Activated T-helper 1 cell treated with anti-CD3 and anti-CD28 coated beads, Interleukin-12 subunit alpha, Interleukin-12 subunit beta, Interleukin-2, Interleukin-4 antibody, amounts not matched to agents 30 ng/mL and 10 ng/mL and 1 ng/mL, durations not matched to agents 14 hours and 24 hours and 36 hours (primary cell): ENCODE results near the gene DYRK3. TPM values are rescaled to one million over a fixed set of nuclear protein-coding genes. Genes with fewer than 3 reads are reported as not detected.
"Not testable (repeated sequence)": the region's sequence is repeated elsewhere in the genome, so short reads cannot be mapped to it uniquely, and the experiment has no call there.

Source experiments
- DNase-seq: peaks from one replicate; pipeline ENCODE4 v3.0.0; 2021; ENCODE audit warnings: low spot score
- H3K27ac Mint-ChIP-seq: one replicate; pipeline ENCODE4 v1.8.0; 2021; ENCODE audit warnings: mild to moderate bottlenecking, mixed read lengths
- H3K27me3 Mint-ChIP-seq: one replicate; pipeline ENCODE4 v1.8.0; 2022; ENCODE audit warnings: mild to moderate bottlenecking, moderate library complexity, mixed read lengths; ENCODE audit not compliant: insufficient read depth
- H3K36me3 Mint-ChIP-seq: one replicate; pipeline ENCODE4 v1.8.0; 2021; ENCODE audit warnings: low read depth, mixed read lengths
- H3K4me1 Mint-ChIP-seq: one replicate; pipeline ENCODE4 v1.8.0; 2021; ENCODE audit warnings: low read depth, mixed read lengths
- H3K4me3 Mint-ChIP-seq: one replicate; pipeline ENCODE4 v1.8.0; 2021; ENCODE audit warnings: mild to moderate bottlenecking, moderate library complexity, mixed read lengths
- H3K9me3 Mint-ChIP-seq: one replicate; pipeline ENCODE4 v1.8.0; 2021; ENCODE audit warnings: mixed read lengths
- intact Hi-C: fragments of 100-400 bp; cut with micrococcal nuclease; formaldehyde crosslinking; loops from one replicate; pipeline ENCODE4 v1.15.1; 2024
- total RNA-seq: library from RNA; stranded (reverse); gene quantifications from 2 replicates; pipeline ENCODE4 v1.2.3, GENCODE V29; 2022

Gene DYRK3
- total RNA-seq, 1 donor from 2014 or later = 22.1 TPM

DNA sequence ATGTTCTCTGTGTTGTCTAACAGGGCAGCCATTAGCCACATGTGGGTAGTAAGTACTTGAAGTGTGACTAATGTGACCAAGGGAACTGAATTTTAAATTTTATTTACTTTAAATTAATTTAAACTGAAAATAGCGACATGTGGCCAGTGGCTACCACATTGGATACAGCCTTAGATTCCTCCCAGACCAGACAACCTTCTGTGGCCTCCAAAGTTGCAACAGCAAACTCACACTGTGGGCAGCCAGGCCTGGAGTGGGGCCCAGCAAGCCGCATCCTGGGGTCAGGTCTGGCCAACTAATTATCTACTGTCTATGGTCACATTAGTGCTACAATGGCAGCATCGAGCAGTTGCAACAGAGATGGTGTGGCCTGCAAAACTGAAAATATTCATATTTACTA lies 34.8 kb upstream of the DYRK3 start:
- no peaks in the 10 kb centered on the region for H3K9me3 Mint-ChIP-seq
- no peak overlapping the region for H3K4me3 Mint-ChIP-seq
- H3K27me3 Mint-ChIP-seq = no peaks in the 10 kb centered on the region
- intact Hi-C loops = loop anchor here (10.0 kb wide), 1 partner anchor 384 kb away; no protein-coding TSS in a partner anchor
- no peak for DNase-seq
- peaks cover 47% of the 10 kb centered on the region for H3K36me3 Mint-ChIP-seq
- no peaks in the 10 kb centered on the region for H3K4me1 Mint-ChIP-seq
- H3K27ac Mint-ChIP-seq = no peak overlapping the region

DNA sequence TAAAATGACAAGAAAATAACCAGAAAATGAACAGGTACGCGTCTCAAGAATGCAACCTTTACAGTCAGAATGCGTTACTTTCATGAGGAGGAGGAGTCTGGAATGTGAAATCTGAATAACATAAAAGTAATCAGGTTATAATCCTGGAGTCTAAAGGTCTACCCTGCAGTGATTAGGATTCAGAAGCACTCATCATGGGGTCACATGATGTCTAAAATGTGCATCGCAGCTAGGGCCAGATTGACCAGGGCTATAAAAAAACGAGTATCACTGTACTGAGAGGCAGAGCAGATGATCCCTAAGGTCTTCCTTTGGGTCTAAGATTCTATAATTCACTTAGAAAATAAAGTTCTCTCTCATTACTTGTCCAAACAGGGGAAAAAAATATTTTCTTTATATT lies 30.5 kb upstream of the DYRK3 start:
- peaks cover 46% of the 10 kb centered on the region for H3K36me3 Mint-ChIP-seq
- H3K9me3 Mint-ChIP-seq = no peaks in the 10 kb centered on the region
- H3K27me3 Mint-ChIP-seq = no peaks in the 10 kb centered on the region
- DNase-seq = no peak
- H3K27ac Mint-ChIP-seq = no peak overlapping the region
- intact Hi-C loops = loop anchor here (10.0 kb wide), 1 partner anchor 380 kb away; no protein-coding TSS in a partner anchor
- H3K4me3 Mint-ChIP-seq = no peak overlapping the region
- H3K4me1 Mint-ChIP-seq = peaks cover 30% of the 10 kb centered on the region

DNA sequence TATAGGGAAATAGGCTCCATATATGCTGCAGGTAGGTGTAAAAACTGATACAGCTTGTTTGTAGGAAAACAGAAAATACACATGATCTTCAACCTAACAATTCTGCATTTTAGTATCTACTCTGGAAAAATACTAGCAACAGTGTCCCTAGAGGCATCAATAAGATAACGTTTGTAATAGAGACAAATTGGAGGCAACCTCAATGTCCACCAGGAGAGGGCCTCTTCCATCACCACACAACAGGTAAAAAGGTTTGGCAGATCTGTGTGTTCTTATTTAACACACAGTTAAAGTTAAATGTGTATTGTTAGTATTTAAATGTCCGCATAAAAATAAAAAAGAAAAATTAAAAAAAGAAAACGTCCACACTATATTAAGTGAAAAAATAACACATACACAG lies 28.5 kb upstream of the DYRK3 start:
- Mint-ChIP-seq H3K9me3 (no peaks in the 10 kb centered on the region), H3K27ac (no peak overlapping the region), H3K4me1 (peaks cover 50% of the 10 kb centered on the region), H3K4me3 (no peak overlapping the region), H3K36me3 (peaks cover 51% of the 10 kb centered on the region), H3K27me3 (no peaks in the 10 kb centered on the region)
- intact Hi-C loops = loop anchor here (10.0 kb wide), 1 partner anchor 378 kb away; no protein-coding TSS in a partner anchor
- DNase-seq = no peak

DNA sequence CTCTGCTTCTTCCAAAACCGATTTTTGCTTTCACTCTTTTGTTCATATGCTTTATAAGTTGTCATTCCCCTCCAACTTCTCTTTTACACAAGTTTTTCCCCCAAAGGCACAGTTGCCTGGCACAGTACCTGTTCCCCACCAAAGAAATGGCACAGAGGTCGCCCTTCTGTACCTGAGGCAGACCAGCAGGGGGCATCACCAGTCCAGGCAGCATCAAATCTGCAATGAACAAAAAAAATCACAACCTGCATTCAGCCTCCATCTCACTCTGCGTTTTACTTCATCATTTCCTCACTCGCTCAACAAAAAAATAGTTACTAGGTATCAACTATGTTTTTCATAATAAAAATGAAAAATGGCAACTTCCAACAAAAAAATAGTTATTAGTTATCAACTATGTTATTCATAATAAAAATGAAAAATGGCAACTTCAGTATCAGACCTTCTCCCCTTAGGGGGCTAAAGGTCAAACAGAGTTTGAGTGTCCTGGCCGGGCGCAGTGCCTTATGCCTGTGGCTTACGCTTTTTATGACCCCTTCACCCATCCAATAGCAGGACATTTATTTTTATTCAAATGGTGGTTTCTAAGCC lies 27.1 kb upstream of the DYRK3 start:
- H3K4me1 Mint-ChIP-seq = peaks cover 52% of the 10 kb centered on the region
- H3K27ac Mint-ChIP-seq = peak overlapping the region; percentile 97
- peak; percentile 38 for DNase-seq
- peak overlapping the region; percentile 98 for H3K4me3 Mint-ChIP-seq
- no peaks in the 10 kb centered on the region for H3K27me3 Mint-ChIP-seq
- H3K36me3 Mint-ChIP-seq = peaks cover 47% of the 10 kb centered on the region
- intact Hi-C loops = loop anchor here (1.0 to 10.0 kb wide), 6 partner anchors 17 to 377 kb away; partner anchors contain the start of gene DYRK3
- H3K9me3 Mint-ChIP-seq = no peaks in the 10 kb centered on the region

DNA sequence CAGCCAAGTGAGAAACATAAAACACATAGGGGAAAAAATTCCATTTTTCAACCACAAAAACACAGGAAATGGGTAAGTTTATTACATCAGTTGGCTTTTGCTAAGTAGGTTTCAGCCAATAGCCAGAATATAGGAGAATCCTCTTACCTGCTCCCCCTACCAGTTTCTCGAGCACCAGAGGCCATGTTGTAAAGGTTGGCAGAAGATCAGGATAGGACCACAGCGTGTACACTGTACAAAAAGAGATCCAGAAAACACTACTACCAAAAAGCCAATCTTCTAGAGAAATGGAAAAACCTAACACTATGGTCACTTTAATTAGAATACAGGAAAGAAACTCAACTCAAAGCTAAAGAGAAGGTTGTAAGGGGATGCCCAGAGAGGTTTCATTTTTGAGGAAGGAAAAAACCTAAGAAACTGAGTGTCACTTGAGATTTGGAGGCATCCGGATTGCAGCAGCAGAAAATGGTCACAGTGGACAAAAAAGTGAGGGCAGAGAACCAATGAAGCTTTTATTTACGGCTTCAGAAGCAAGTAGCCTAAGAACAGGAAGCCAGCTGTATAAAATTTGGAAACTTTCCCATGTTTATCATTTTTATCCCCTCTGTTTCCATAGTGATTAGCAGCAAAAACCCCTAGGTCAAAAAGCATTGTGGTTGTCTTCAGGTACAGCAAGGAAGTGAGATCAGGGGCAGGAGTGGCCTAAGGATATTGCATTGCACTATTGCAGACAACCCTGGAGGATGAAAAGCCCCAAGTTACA lies 25.9 kb upstream of the DYRK3 start:
- Mint-ChIP-seq H3K27me3 (no peaks in the 10 kb centered on the region), H3K27ac (peak overlapping the region; percentile 97), H3K9me3 (no peaks in the 10 kb centered on the region), H3K36me3 (peaks cover 45% of the 10 kb centered on the region), H3K4me1 (peaks cover 52% of the 10 kb centered on the region), H3K4me3 (peak overlapping the region; percentile 98)
- intact Hi-C loops = loop anchor here (1.0 to 10.0 kb wide), 9 partner anchors 19 to 375 kb away; partner anchors contain the start of gene DYRK3
- peak; percentile 18 for DNase-seq

DNA sequence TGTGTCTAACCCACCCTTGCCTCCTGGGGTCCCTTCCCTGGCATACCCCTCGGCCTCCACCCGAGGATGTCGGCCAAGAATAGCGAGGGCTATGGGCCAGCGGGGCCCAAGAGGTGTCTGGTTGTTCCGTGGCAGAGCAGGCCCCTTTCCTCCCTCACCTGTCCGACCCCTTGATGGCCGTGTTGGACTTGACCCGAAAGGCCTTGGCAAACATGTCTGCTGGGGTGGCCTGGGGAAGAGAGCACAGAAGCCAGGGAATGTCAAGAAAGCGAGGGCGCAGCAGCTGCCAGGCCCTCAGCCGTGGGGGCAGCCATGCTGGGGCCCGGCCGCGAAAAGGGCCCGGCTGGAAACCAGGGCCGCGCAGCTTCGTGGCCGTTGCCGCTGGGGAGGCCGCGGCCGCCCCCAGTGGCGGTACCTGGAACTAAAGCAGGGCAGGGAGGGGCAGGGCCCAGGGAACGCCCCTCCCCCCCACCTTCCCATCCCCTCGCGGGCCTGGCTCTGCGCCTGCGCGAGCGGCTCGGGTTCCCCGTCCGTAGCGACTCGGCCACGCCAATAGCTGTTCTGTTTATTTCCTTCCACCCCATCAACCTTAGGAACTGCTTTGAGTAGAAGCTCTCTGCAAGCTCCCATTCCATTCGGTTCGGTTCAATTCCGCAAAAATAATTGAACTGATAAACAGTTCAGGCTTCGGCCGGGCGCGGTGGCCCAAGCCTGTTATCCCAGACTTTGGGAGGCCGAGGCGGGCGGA lies 23.0 kb upstream of the DYRK3 start, which contains the start of gene EIF2D:
TSS of gene EIF2D (minus strand) at position 337 of the 748 bp plus-strand sequence. CDS start at position 214, 123 bp downstream.
- DNase-seq = peak; percentile 91
- Mint-ChIP-seq H3K4me3 (peak within 1 kb of the TSS; percentile 98), H3K4me1 (peaks cover 41% of the 10 kb centered on the region), H3K27me3 (peaks cover 8% of the 10 kb centered on the region), H3K36me3 (peaks cover 28% of the 10 kb centered on the region), H3K27ac (peak within 1 kb of the TSS; percentile 94), H3K9me3 (no peaks in the 10 kb centered on the region)
- intact Hi-C loops = loop anchor here (1.0 kb wide), 4 partner anchors 23 to 204 kb away; partner anchors contain the start of gene DYRK3

DNA sequence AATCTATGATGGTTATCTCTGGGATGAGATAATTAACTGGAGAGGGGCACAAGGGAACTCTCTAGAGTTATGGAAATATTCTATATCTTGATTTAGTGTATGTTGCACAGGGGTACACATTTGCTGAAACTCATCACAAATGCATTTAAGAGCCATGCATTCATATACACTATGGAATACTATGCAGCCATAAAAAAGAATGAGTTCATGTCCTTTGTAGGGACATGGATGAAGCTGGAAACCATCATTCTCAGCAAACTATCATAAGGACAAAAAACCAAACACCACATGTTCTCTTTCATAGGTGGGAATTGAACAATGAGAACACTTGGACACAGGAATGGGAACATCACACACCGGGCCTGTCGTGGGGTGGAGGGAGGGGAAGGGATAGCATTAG lies 8.9 kb upstream of the DYRK3 start:
- intact Hi-C loops, H3K4me1 Mint-ChIP-seq, H3K9me3 Mint-ChIP-seq, H3K27ac Mint-ChIP-seq, H3K4me3 Mint-ChIP-seq, DNase-seq, H3K36me3 Mint-ChIP-seq: not testable (repeated sequence)
- peaks cover 22% of the 10 kb centered on the region for H3K27me3 Mint-ChIP-seq

DNA sequence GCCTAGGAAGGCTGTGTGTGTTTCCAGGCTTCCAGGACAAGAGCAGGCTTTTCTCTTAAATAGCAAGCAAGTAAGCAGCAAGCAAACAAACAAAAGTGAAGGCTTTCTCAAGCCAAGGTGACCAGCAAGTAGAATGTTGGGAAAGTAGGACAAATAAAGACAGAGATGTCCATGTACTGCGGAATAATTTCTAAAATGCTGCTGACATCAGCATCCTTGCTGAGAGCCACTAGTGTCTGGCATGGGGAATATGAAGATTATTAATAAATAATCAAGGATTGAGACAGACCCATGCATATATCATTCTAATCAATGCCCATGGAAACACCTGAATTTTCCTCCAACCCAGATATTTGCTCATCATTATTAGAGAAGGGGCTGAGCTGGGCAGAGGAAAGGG lies 6.4 kb upstream of the DYRK3 start:
- Mint-ChIP-seq H3K9me3 (peaks cover 4% of the 10 kb centered on the region), H3K27ac (no peak overlapping the region), H3K4me3 (no peak overlapping the region), H3K27me3 (peaks cover 23% of the 10 kb centered on the region), H3K36me3 (no peaks in the 10 kb centered on the region), H3K4me1 (peaks cover 6% of the 10 kb centered on the region)
- intact Hi-C loops = no loop called here
- DNase-seq = no peak

DNA sequence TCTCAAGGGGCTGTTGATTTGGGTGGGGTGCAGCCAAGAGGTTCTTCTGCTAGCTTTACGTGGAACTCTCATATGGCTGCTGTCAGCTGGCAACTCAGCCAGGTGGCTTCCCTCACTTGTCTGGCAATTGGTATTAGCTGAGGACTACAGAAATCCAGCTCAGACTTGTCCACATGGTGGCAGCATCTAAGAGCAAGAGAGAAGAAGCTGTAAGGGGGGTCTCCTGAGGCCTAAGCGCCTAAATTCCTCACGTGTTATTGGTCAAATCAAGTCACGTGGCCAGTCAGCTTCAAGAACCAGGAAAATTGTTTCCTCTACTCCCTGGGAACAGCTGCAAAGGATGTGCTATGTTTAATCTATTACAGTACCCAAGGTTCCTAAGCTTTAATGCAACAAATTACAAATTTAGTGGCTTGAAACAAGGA lies 4.2 kb upstream of the DYRK3 start:
- Mint-ChIP-seq H3K27ac (no peak overlapping the region), H3K9me3 (no peaks in the 10 kb centered on the region), H3K4me1 (peaks cover 20% of the 10 kb centered on the region), H3K4me3 (no peak overlapping the region), H3K27me3 (peaks cover 19% of the 10 kb centered on the region), H3K36me3 (no peaks in the 10 kb centered on the region)
- intact Hi-C loops = loop anchor here (10.0 kb wide), 1 partner anchor 424 kb away; the partner anchor contains the start of genes PFKFB2 and YOD1
- no peak for DNase-seq

DNA sequence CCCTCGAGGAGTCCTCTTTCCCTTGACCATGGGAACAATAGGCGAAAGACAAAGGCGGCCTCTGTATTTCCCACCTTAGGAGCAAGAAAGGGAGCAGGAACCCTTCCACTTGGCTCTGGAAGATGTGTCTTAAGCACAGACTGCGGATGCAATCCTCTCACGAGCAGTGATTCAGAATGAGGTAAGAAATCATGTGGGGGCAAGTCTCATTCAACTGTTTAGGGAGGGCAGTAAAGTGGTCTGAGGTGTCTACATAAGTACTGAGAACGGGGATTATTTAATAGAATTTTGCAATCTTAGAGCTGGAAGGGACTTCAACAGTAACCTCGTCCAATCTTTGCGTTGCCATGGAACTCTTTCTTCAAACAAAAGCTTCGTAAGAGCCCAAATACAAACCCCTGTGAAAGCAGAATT lies 1.6 kb upstream of the DYRK3 start:
- peaks cover 12% of the 10 kb centered on the region for H3K27me3 Mint-ChIP-seq
- no peaks in the 10 kb centered on the region for H3K9me3 Mint-ChIP-seq
- peaks cover 6% of the 10 kb centered on the region for H3K36me3 Mint-ChIP-seq
- no peak overlapping the region for H3K27ac Mint-ChIP-seq
- intact Hi-C loops = loop anchor here (1.0 to 10.0 kb wide), 6 partner anchors 25 to 421 kb away; partner anchors contain the start of genes PFKFB2 and YOD1
- peaks cover 38% of the 10 kb centered on the region for H3K4me1 Mint-ChIP-seq
- no peak overlapping the region for H3K4me3 Mint-ChIP-seq
- no peak for DNase-seq

DNA sequence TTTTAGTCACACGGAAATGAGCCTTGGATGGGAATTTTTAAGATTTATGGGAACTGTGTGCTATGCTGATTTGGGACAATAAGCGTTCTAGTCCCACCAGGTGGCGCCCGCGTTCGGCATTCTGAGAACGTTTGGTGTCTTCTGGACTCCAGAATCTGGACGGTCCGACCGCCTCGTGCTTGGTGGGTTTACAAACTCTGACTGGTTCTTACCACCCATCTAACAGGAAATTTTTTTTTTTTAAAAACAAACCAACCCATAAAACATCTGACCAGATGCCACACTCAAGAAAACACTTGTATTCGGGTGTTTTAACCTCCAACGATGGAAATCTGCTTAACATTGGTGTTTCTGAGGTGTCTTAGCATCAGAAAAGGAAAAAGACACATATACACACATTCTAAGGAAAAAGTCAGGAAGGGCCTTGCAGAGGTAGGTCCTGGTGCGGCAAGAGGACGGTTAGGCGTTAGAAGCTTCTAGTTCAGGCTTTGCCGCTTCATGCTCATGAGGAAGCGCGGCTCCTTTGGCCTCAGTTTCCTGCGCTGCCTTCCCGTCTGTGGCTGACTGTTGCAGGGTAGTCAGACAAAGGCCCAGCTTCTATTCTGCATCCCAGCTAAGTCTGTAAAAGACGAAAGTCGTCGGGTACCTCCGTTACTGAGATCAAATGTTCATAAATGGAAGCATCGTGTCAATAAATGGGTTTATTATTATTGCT lies 814 bp upstream of the DYRK3 start:
- Mint-ChIP-seq H3K9me3 (no peaks in the 10 kb centered on the region), H3K27ac (peak overlapping the region; percentile 95), H3K4me1 (peaks cover 38% of the 10 kb centered on the region), H3K36me3 (peaks cover 10% of the 10 kb centered on the region), H3K4me3 (peak overlapping the region; percentile 89), H3K27me3 (peaks cover 7% of the 10 kb centered on the region)
- DNase-seq = peak; percentile 61
- intact Hi-C loops = loop anchor here (1.0 to 10.0 kb wide), 10 partner anchors 22 to 420 kb away; partner anchors contain the start of genes EIF2D, PFKFB2 and YOD1

DNA sequence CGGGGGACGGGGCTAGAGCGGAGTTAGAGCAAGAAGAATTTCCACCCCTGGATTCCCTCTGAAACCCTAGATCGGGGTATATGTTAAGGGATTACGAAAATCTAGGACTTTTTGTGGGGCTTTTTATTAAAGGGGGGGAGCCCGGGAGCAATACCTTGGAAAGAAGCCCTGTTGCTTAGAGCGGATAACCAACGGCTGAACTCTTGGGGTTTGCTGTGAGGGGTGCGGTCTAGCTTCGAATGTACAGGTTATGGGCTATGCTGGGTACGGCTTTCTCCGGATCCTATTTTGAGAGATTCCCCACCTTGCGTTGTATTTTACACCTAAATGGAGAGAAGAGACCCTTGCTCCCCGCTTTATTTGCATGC lies 626 bp downstream of the DYRK3 start:
- DNase-seq = no peak
- Mint-ChIP-seq H3K27ac (peak overlapping the region; percentile 41), H3K4me3 (peak overlapping the region; percentile 89), H3K36me3 (peaks cover 10% of the 10 kb centered on the region), H3K4me1 (peaks cover 38% of the 10 kb centered on the region), H3K27me3 (peaks cover 7% of the 10 kb centered on the region), H3K9me3 (no peaks in the 10 kb centered on the region)
- intact Hi-C loops = loop anchor here (1.0 to 10.0 kb wide), 7 partner anchors 24 to 419 kb away; partner anchors contain the start of genes EIF2D, PFKFB2 and YOD1
